LNCAP (cell line): ENCODE data around the gene RPAP3.
A peak's percentile ranks its signal among the peaks of the same experiment; 100 is the strongest.

Source experiments
- TF ChIP-seq, protein P1 (sequence below): fragments of 450-650 bp; IDR thresholded peaks from 2 replicates; pipeline ENCODE4 v1.5.1; 2017; ENCODE audit warnings: mild to moderate bottlenecking

RPAP3 gene

DNA sequence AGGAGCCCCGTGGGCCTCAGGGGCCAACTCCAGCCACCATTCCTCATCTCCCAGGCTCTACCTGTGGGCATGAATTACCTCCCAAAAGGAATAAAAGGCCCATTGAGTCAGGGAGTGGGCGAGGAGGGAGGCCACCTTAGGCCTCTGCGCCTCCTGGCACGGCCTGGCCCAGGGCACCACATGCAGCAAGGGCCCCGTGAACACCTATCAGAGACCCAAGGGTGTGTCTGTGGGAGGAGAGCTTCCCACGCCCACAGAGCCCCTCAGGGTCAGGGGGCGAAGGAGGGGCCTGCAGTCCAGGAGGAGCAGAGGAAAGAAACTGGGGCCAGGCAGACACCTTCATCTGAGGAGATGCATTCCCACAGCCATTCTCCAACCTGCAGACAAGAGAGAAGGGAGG, 40.7 kb upstream of the RPAP3 start:
- TF ChIP-seq, protein P1, sequence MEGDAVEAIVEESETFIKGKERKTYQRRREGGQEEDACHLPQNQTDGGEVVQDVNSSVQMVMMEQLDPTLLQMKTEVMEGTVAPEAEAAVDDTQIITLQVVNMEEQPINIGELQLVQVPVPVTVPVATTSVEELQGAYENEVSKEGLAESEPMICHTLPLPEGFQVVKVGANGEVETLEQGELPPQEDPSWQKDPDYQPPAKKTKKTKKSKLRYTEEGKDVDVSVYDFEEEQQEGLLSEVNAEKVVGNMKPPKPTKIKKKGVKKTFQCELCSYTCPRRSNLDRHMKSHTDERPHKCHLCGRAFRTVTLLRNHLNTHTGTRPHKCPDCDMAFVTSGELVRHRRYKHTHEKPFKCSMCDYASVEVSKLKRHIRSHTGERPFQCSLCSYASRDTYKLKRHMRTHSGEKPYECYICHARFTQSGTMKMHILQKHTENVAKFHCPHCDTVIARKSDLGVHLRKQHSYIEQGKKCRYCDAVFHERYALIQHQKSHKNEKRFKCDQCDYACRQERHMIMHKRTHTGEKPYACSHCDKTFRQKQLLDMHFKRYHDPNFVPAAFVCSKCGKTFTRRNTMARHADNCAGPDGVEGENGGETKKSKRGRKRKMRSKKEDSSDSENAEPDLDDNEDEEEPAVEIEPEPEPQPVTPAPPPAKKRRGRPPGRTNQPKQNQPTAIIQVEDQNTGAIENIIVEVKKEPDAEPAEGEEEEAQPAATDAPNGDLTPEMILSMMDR: no peak

DNA sequence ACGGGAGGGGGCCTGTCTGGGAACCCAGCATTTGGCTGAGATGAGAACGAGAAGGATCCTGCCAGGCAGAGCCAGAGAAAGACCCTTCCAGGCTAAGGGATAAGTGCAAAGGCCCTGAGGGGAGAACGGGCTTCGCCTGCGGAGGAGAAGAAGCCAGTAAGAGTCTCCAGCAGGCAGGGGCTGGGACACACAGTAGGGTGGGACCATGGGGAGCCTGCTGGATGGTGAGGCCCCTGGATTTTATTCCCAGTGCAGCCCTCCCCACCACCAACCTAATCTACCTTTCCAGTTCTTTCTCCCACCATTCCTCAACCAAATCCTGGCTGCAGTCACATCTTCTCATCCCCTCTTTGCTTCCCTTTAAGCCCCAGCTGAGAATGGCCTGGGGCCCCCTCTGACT, 40.2 kb upstream of the RPAP3 start:
- TF ChIP-seq, protein P1: no peak

DNA sequence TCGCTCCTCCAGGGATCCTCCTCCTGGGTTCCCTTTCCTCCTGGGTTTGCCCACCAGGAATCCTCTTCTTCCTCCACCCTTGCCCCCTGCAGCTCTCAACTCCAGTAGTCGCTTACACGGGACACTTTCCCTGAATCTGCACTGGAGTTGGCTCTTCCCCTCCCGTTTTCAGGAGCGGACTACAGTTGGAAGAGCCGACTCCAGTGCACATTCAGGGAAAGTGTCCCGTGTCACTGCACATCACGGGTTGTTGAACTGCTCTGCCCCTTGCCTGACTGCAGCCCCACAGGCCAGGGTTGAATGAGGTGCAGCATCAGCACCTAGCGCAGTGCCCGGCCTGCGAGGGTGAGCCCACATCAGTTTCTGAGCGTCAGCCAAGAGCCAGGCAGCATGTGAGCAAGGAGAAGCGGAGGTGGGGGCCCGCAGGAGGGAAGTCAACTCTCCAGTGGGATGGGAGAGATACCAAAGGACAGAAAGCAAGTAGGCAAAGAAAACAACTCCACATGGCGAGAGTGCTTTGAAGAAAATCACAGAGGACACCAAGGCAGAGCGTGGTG, 39.7 kb upstream of the RPAP3 start:
- TF ChIP-seq, protein P1: no peak

DNA sequence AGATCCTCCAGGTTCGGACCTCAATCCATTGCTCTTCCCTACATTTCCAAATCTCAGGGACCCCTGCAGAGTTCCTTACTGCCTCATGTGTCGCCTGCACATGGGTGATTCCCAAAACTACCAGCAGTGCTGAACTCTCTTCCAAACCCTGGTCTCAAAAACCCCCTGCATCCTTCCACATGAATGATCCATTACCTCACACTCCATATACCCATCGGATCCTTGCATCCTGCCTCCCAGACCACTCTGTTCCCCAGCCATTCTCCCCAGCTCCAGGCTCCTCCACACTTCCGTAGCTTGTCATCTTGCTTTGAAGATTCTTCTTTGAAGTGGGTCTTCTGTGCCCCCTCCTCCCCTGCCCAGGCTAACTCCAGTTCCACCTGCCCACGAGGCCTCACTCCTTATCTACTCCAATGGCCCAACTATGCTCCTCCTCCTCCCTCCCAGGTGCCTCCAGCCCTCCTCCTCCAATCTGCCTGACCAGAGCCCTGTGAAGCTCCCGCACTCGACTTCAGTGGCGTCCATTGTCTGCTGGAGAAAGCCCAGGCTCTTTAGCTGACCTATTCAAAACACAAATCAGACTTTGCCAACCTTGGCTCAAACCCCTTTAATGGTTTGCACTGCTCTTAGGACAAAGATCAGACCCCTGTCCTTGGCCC, 39.1 kb upstream of the RPAP3 start:
- TF ChIP-seq, protein P1: no peak

DNA sequence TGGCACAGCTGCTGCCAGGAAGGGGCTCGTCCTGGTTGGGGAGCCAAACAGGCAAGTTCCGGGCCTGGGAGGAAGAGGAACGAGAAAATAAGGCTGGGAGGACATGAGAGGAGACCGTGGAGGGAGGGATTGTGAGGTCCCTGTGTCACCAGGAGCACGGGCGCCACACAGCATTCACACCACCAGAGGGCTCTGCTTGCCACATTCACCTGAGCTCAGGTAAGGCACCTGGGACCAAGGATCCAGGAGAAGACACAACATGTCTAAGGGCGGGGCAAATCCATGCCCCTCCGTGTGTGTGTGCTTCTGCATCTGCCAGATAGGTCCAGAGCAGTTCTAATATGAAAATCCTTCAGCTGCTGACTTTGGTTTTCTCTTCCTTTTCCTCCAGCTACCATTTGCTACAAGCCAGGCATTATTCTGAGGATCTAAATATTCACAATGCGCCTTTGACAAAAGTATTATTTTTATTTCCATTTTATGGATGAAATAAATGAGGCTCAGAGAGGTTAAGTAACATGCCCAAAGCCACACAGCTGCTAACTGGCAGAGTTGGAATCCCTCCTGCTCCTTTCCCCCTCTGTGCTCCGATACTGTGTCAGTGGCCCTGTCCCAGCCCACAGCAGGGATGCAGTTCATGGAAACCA, 38.3 kb upstream of the RPAP3 start:
- TF ChIP-seq, protein P1: peak; percentile 89

DNA sequence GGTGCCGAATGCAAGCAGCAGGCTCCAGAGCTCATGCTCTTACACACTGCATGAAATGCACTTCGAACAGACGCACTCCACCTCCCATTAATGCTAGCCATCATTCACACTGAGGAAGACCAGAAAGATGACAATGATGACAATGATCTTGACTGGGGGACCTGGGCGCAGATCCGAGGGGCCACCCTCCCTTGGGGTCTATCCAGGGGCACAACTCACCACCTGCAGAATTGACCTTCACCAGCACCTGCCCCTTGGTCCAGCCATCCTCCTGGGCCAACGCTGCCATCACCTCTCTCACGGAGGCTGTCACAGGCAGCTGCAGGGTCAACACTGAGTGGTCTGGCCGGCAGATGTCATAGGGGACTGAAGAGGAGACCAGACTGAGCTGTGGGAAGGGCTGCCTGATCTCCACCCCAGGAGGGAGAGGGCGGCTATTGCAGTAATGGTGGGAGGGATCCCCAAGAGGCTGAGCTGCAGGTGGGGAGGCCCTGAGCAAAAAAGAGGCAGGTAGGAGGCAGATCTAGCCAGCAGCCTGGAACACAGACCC, 37.6 kb upstream of the RPAP3 start:
- TF ChIP-seq, protein P1: no peak

DNA sequence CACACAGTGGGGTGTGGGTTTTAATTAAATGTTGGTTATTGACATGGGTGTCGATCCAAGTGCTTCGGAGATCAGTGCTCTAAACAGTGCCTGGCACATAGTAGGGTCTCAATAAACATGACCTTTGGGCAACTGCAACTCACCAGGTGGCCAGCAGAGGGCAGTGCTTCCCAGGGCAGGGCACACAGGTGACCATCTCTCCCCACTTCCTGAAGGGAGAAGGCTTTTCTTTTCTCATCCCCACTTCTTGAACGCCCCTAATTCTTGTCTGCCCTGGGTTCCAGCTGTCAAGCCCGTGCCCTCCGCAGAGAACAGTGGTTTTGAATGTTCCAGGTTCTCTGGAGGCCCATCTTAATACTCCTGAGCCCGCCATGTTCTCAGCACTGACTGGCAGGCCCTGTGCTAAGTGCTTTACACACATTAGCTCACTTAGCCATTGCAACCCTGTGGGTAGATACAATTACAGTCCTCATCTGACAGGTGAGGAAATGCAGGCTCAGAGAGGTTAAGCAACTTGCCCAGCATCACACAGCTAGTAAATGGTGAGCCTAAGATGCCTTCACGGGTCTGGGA, 36.5 kb upstream of the RPAP3 start:
- TF ChIP-seq, protein P1: peak; percentile 99
